ENCODE results near the gene BOD1L2.

The BOD1L2 gene

GRCh38 chr18:57190026-57190425 lies 43.1 kb downstream of the BOD1L2 start:
- H3K36me3 ChIP-seq (ENCODE audit: control insufficient read depth in 1 of 2, insufficient read depth in 2 of 2, low read length in 2 of 2), result no peaks in the 10 kb centered on the region
- H3K27me3 ChIP-seq (ENCODE audit: control insufficient read depth in 1 of 2, insufficient read depth in 2 of 2, low read length in 2 of 2), result no peaks in the 10 kb centered on the region
- no peak overlapping the region for H3K4me3 ChIP-seq (ENCODE audit: low read depth in 1 of 2, low read length in 2 of 2)
- no peak overlapping the region for H3K9ac ChIP-seq (ENCODE audit: low read depth in 1 of 2, low read length in 2 of 2)
- no peaks in the 10 kb centered on the region for H3K4me1 ChIP-seq (ENCODE audit: control insufficient read depth in 1 of 2, insufficient read depth in 2 of 2, low read length in 2 of 2)
- no peak overlapping the region for H3K27ac ChIP-seq (ENCODE audit: low read depth, low read length)
- H3K9me3 ChIP-seq (ENCODE audit: control insufficient read depth in 1 of 2, low read length in 2 of 2), result peaks cover 17 to 19% of the 10 kb centered on the region in 2 donors

- Histone ChIP-seq H3K9me3 (ENCODE audit: control insufficient read depth in 1 of 2, low read length in 2 of 2) (no peaks in the 10 kb centered on the region), H3K4me1 (ENCODE audit: control insufficient read depth in 1 of 2, insufficient read depth in 2 of 2, low read length in 2 of 2) (peaks cover 5 to 8% of the 10 kb centered on the region in 2 donors), H3K4me3 (ENCODE audit: low read depth in 1 of 2, low read length in 2 of 2) (no peak overlapping the region), H3K9ac (ENCODE audit: low read depth in 1 of 2, low read length in 2 of 2) (no peak overlapping the region), H3K27me3 (ENCODE audit: control insufficient read depth in 1 of 2, insufficient read depth in 2 of 2, low read length in 2 of 2) (no peaks in the 10 kb centered on the region), H3K27ac (ENCODE audit: low read depth, low read length) (no peak overlapping the region), H3K36me3 (ENCODE audit: control insufficient read depth in 1 of 2, insufficient read depth in 2 of 2, low read length in 2 of 2) (no peaks in the 10 kb centered on the region)
Measured at GRCh38 chr18:57194070-57194469, 47.2 kb downstream of the BOD1L2 start.

GRCh38 chr18:57194622-57195021 lies 47.7 kb downstream of the BOD1L2 start:
- Histone ChIP-seq H3K9me3 (ENCODE audit: control insufficient read depth in 1 of 2, low read length in 2 of 2) (no peaks in the 10 kb centered on the region), H3K27ac (ENCODE audit: low read depth, low read length) (no peak overlapping the region), H3K36me3 (ENCODE audit: control insufficient read depth in 1 of 2, insufficient read depth in 2 of 2, low read length in 2 of 2) (no peaks in the 10 kb centered on the region), H3K27me3 (ENCODE audit: control insufficient read depth in 1 of 2, insufficient read depth in 2 of 2, low read length in 2 of 2) (no peaks in the 10 kb centered on the region), H3K9ac (ENCODE audit: low read depth in 1 of 2, low read length in 2 of 2) (no peak overlapping the region), H3K4me3 (ENCODE audit: low read depth in 1 of 2, low read length in 2 of 2) (no peak overlapping the region), H3K4me1 (ENCODE audit: control insufficient read depth in 1 of 2, insufficient read depth in 2 of 2, low read length in 2 of 2) (peaks cover 5 to 8% of the 10 kb centered on the region in 2 donors)

- Histone ChIP-seq H3K9ac (ENCODE audit: low read depth in 1 of 2, low read length in 2 of 2) (no peak overlapping the region), H3K27ac (ENCODE audit: low read depth, low read length) (no peak overlapping the region), H3K27me3 (ENCODE audit: control insufficient read depth in 1 of 2, insufficient read depth in 2 of 2, low read length in 2 of 2) (no peaks in the 10 kb centered on the region)
Measured at GRCh38 chr18:57195341-57195740, 48.5 kb downstream of the BOD1L2 start.

GRCh38 chr18:57197261-57197660 lies 50.4 kb downstream of the BOD1L2 start:
- Histone ChIP-seq H3K27me3 (ENCODE audit: control insufficient read depth in 1 of 2, insufficient read depth in 2 of 2, low read length in 2 of 2) (no peaks in the 10 kb centered on the region), H3K9me3 (ENCODE audit: control insufficient read depth in 1 of 2, low read length in 2 of 2) (no peaks in the 10 kb centered on the region), H3K4me1 (ENCODE audit: control insufficient read depth in 1 of 2, insufficient read depth in 2 of 2, low read length in 2 of 2) (peaks cover 5 to 8% of the 10 kb centered on the region in 2 donors), H3K27ac (ENCODE audit: low read depth, low read length) (no peak overlapping the region), H3K4me3 (ENCODE audit: low read depth in 1 of 2, low read length in 2 of 2) (no peak overlapping the region), H3K9ac (ENCODE audit: low read depth in 1 of 2, low read length in 2 of 2) (no peak overlapping the region), H3K36me3 (ENCODE audit: control insufficient read depth in 1 of 2, insufficient read depth in 2 of 2, low read length in 2 of 2) (no peaks in the 10 kb centered on the region)

More at GRCh38 chr18:57195341-57195740, 48.5 kb downstream of the BOD1L2 start:
- Histone ChIP-seq H3K4me1 (ENCODE audit: control insufficient read depth in 1 of 2, insufficient read depth in 2 of 2, low read length in 2 of 2) (peaks cover 5 to 8% of the 10 kb centered on the region in 2 donors), H3K4me3 (ENCODE audit: low read depth in 1 of 2, low read length in 2 of 2) (no peak overlapping the region), H3K36me3 (ENCODE audit: control insufficient read depth in 1 of 2, insufficient read depth in 2 of 2, low read length in 2 of 2) (no peaks in the 10 kb centered on the region), H3K9me3 (ENCODE audit: control insufficient read depth in 1 of 2, low read length in 2 of 2) (no peaks in the 10 kb centered on the region)

- H3K4me3 ChIP-seq (ENCODE audit: low read depth in 1 of 2, low read length in 2 of 2), result no peak overlapping the region
- H3K36me3 ChIP-seq (ENCODE audit: control insufficient read depth in 1 of 2, insufficient read depth in 2 of 2, low read length in 2 of 2), result no peaks in the 10 kb centered on the region
- no peaks in the 10 kb centered on the region for H3K9me3 ChIP-seq (ENCODE audit: control insufficient read depth in 1 of 2, low read length in 2 of 2)
- H3K27me3 ChIP-seq (ENCODE audit: control insufficient read depth in 1 of 2, insufficient read depth in 2 of 2, low read length in 2 of 2), result no peaks in the 10 kb centered on the region
- peaks cover 5 to 8% of the 10 kb centered on the region in 2 donors for H3K4me1 ChIP-seq (ENCODE audit: control insufficient read depth in 1 of 2, insufficient read depth in 2 of 2, low read length in 2 of 2)
- H3K9ac ChIP-seq (ENCODE audit: low read depth in 1 of 2, low read length in 2 of 2), result no peak overlapping the region
- H3K27ac ChIP-seq (ENCODE audit: low read depth, low read length), result no peak overlapping the region
Measured at GRCh38 chr18:57198073-57198472, 51.2 kb downstream of the BOD1L2 start.
